Retina (tissue), 1 donor: ENCODE results near the gene HRH2.
A peak's percentile ranks its signal among the peaks of the same experiment; 100 is the strongest.

Source experiments
- DNase-seq: peaks from one replicate; pipeline ENCODE4 v3.0.0-alpha.2; 2016

Gene HRH2

DNA sequence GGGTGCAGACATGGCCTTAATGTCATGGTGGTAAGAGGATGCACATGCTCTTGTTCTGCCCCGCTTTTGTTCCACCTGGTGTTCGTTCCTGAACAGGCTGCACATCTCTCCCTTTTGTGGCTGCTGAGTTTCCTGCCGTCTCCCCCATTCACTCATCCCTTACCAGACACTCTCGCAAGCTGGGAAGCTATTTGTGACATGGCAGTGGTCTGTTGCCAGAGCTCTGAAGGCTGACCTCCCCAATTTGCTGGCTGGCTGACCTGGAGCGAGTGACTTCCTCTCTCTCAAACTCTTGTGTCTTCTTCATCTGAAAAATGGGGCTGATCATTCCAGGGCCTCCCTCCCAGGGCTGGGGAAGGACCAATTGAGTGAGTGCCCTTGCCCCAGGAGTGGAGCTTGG is 35.9 kb downstream of the HRH2 start:
- no peak for DNase-seq

DNA sequence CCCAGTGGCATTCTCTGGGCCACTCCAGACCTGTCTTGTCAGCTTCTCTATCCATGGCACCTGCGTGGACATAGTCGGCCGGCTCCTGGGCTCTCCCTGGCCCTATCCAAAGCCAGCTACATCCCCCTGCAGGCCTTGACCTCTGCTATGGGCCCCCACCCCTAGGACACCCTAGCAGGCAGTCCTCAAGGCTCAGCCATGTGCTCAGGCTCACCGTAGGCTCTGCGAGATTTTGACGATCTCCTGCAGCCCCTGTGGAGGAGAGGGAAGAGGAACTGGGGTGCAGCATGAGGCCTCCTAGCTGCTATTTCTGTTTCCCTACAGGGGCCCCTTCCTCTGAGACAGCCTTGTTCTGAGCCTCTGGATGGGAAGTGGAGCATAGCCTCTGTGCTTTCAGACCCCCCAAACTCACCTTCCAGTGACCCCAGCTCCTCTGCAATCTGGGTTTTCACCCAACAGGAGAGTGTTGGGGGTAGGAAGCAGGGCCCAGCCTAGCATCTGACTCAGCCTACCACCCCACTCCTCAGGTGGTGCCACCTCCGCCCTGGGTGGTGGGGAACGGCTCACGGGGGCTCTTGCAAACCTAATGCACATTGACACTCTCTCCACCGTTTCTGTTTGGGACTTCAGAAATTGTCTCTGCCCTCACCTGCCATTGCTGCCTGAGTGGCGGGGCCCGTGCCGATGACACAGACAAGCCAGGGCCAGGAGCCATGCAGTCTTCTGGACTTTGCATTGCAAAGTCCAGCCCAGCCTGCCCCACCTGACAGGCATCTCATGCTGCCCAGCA is 36.7 kb downstream of the HRH2 start:
- DNase-seq: no peak

DNA sequence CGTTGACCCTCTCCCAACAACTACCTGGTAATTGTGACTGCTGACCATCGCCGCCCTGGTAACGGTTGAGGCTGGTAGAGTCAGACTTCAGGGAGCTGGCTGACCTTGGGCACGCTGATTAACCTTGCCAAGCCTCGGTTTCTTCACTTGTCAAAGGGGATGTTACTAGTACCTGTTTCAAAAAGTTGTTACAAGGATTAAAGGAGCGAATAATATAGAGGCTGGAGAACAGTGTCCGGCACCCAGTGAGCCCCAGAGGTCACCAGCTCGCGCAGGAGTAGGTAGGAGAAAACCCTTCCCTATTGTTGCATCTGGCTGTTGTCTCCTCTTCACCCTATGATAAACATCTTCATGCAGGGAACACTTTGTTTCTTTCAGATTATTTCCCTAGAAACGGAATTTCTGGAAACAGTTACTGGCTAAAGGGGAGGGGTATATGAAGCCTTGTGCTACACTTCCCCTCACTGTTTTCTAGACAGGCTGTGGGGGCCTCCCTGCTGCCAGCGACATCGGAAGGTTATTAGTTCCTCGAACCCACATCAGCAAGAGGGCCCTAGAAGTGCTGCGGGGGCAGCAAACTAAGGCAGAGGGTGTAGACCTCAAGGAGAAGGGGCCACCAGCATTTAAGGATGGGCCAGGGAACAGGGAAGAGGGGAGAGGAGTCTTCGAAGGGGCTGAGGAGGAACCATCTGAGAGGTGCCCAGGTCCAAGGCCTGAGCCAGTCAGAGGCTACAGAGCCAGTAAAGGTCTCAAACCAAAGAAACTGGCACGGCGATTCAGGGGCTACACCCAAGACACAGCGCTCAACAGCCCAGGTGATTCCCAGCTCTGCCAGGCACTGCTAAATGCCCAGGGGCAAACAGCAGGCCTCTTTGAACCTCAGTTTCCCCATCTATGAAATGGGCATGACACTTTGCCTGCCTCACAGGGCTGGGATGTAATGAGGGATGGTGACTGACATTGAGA is 37.6 kb downstream of the HRH2 start:
- DNase-seq: no peak

DNA sequence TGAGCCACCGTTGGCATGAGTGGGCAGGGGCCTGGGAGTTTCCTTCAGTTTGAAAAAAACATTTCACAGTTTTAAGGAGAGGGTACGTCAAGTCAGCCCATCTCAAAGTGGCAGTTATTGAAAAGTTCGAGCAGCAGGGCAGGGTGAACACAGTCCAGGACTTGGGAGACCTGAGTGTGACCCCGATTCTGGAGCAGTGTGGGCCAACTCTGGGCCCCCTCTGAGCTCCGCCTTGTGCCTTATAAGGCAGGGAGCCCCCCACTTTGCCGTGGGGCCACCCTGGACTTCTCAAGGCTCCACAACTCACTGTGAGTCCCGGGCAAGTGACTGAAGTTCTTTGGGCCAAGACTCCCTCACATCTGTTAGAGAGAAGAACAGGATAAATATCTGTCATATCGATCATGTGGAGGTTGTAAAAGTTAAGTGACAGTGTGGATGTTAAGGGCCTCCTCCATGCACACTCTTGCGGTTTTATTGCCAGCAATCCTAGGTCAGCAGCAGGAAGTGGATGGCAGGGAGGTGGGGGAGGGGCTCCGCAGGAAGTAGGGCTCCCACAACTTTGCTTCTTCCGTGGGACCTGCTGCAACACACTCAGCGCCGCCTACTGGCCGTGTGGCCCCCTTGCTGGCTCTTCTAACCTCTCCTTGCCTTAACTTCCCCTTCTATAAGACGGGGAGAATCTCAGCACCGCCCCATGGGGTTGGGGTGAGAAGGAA is 38.4 kb downstream of the HRH2 start:
- DNase-seq: peak; percentile 32

DNA sequence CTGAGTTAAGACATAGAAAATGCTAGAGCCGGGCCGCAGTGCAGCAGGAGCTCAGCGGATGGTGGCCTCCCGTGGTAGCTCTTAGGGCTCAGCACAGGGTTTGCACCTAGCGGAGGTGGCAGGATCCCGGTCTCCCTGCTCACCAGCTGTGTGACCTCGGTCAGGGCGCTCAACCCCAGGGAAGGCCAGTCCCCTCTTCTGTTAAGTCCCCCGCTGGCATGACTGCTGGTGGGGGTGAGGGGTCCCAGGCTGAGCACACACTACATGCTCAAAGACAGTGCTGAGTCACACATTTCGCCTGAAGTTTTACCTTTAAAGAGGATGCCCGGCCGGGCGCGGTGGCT is 39.0 kb downstream of the HRH2 start:
- DNase-seq: no peak

DNA sequence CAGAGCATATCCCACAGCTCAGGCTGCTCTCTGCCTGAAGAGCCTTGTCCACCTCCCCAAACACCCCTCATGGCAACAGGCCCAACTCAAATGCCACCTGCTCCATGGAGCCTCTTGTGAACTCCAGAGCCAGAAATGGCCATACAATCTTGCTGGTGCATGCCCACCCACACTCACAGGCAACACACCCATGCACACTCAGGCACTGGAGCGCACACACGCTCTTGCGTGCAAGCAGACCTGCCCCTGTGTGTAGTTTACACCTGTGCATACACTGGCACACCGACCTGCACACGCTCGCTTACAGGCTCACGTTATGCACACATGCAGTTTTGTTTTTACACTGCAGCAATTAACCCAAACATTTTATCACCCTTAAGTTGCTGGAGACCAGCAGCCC is 40.0 kb downstream of the HRH2 start:
- DNase-seq: no peak

DNA sequence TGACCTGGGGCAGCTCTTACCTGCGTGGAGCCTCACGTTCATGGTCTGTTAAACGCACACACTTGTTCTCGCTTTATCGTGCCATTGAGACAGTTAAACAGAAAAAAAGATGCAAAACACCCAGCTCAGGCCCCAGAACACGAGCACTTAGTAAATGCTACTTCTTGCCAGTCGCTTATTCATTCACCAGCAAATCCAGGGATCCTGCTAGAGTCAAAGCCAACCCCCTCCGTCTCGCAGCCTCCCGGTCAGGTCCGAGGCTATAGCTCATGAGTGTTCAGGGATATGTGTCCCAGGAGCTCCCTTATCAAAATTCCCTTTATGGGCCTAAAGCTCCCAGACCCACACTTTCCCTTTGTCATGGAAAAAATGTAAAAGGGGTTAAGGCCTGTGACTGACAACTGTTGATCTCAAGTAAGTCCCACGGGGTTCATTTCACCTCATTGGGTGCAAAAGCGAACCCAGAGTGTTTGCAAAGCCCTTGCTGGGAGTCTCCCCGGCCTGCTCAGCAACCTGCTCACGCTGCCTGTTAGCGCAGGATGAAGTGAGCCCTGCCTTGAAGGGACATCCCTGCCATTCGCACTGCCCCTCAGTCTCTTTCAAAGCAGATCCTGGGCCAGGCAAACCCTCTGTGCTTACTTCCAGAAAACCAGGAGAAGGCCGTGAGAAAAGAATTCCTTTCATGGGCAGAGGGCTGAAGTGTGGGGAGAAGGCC is 40.7 kb downstream of the HRH2 start:
- DNase-seq: no peak

DNA sequence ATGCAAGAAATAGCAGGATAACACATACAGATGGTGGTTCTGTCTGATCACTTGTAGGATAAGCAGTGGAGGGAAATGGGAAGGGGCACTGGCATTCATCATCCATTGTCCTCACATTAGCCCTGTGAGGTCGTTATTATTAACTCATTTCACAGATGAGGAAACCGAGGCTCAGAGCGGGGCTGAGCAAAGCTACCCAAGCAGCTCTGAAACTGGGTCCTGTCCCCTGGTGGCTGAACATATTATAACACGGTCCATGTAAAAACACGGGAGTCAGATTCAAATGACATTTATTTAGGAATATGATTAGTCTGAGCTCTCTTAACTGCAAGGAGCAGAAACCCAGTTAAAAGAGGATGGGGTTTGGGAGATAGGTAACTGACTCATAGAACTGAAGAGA is 43.1 kb downstream of the HRH2 start:
- DNase-seq: no peak

DNA sequence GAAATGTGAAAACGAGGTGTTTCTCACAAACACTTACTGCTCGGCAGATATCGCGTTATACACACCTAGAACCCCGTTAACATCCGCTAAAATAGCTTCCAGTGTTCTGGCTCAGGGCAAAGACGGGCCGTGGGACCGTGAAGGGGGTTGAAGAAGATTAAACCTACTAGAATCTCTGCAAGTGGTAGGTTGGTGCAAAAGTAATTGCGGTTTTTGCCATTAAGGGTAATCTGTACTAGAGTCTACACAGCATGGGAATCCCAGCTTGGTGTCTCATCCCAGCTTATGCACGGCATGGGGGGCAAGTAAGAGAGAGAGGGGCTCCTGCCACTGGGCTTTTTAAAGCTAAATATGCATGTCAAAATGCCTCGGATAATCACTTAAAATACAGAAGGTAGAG is 43.9 kb downstream of the HRH2 start:
- DNase-seq: no peak

DNA sequence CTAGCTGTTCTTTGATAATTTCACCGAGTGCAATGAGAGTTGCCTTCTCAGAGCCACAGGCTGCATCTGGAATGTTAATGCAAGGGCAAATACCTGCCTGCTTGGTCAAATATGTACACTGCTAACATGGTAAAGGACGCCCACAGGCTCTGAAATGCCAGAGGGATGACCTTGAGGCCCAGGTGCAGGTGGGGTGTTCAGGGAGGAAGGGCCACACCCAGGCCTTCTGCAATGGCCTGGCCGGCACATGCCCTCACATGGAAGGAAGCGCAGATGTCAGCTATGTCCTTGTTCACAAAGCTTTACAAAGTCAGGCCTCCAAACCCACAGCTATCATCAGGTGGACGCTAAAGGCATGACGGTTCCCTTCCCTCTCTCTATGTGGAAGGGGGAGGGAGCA is 48.6 kb downstream of the HRH2 start:
- no peak for DNase-seq

DNA sequence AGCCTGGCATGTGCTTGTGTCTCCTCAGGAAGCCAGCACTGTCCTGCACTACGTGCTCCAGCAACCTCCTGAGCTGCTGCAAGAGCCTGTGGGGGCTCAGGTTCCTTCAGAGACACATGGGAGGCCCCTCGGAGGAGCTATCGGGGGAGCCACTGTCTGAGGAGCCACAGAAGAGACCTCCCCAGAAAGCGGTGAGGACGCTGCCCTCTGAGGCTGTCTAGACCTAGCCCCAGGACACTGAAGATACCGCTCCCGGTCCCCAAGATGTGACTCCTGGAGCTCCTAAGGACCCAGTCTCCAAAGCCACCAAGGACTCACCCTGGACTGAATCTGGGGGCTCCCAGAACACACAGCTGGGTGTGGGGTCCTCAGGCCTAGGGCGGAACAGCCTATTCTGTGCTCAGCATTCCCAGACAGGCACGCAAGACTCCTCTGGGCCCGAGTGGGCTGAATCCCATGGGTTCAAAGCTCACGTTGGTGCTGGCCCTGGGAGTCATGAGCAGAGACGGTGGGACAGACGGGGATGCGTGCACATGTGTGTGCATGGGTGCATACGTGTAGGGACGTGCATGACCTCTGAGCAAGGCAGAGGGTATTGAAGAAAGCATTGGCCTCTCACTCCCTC is 50.0 kb downstream of the HRH2 start:
- DNase-seq: no peak

DNA sequence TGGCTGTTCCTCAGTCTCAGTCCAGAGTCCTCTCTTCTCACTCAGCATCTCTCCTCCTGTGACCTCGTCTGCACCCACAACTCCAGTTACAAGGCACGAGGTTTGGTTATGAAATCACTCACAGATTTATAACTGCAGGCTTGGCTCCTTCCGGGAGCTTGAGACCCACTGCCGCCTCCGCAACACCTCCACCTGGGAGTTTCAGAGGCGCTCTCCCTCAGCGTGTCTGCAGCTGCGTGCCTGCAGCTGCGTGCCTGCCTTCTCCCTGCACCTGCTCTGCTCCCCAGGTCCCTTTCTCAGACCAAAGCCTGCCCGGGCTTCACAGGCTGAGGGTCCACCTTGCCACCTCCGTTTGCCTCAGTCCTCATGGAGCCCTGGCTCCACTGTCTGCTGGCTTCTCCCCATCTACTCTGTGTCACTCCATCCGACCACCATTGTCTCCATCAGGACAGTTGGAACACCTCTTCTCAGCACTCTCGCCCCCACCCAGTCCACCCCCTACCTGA is 51.5 kb downstream of the HRH2 start:
- no peak for DNase-seq

DNA sequence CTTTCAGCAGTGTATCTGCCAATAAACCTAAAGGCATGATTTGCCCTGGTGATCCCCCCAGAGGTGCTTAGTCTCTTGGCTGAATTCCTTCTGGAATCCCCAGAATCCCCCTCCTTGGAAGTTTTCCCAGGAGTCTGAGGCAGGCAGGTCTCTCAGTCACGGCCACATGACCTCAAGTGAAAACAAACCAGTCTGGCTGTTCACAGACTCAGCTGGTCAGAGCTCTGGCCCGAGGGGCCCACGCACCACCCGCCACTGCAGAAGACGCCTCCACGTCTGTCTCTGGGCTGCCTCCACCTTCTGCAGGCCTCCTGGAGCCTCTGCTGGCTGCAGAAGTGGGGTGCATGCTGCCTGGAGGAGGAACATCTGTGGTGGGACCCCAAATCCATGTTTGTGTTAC is 52.5 kb downstream of the HRH2 start:
- DNase-seq: no peak

DNA sequence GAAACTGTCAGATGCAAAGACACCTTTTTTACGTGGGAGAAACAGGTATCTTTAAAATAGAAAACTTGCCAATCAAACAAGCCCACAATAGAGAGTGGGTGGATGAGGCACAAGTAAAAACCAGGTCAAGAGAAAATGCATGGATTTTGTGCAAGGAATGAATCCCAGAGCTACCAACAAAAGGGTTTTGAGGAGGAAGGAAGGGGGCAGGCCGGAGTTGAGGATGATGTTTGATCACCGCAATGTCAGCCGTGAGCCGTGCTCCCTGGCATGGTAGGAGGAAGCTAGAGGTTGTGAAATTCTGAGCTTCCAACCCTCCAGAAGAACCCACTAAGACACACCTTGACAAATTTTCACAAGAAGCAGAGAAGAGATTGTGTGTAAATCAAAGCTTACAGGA is 53.2 kb downstream of the HRH2 start:
- DNase-seq: no peak

DNA sequence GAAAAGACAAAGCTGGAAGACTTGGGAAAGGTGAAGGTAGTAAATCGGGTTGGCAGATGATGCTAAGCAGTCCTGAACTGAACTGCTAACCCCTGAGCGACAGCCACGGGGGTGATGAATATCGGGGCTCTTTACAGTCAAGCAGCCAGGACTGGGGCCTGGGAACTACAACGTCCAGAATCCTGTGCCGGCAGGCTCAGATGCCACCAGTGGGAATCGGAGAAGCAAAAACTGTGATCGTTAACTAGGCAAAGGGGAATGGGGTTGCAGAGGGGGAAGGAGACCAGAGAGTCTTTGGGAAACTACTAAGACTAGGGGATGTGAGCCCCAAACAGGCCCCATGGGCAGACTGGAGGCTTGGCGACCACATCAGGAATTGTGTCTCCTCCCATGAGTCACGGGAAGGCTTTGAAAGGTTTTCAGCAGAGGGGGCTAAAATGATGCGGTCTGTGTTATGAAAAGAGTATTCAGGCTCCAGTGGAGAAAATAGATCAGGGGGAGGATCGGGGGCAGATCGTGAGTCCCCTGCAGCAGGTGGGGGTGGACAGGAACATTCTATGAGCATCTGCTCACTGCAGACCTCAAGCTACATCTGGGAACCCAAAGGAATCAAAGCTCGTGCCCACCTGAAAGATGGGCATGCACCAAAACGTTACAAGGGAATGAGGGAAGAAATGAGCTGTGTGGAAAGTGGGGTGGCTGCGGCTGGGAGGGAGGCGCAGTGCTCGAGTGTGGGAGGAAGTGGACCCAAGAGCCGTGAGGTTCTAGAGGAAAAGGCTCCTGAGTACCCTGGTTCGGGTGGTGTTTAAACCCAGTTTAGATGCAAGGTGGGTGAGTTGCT is 53.8 kb downstream of the HRH2 start:
- no peak for DNase-seq

DNA sequence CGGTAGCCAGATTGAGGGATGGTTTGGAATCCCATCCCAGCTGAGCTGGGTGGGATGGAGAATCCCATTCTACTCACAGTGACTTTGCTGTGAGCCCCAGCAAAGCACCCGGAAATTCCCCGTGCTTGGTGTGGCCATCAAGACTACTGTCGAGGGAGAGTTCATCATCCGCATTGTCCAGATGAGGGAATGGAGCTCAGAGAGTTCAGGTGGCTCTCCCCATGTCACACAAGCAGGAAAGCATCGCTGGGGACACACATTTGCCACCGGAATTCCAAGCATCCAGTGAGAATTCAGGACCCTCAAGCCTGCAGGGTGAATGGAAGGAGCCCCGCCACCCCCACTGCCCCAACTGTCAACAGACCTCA is 54.4 kb downstream of the HRH2 start:
- DNase-seq: no peak

DNA sequence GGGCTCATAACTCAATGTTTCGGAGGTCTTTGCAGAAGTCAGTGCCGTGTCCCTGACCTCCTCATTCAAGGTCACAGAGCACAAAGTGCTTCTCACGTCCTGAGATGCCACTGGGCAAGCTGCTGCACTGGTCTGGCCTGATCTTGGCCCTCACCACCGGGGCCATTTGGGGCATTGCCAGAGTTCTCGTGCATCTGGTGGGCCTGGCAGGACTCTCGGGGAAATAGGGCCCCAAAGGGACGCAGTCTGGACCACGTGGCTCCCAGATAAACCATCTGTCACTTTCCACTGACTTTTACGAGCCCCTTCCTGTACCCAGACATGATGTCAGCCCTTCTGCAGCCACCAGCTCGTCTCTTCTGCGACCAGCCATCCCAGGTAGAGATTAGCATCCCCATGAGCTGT is 54.8 kb downstream of the HRH2 start:
- no peak for DNase-seq

DNA sequence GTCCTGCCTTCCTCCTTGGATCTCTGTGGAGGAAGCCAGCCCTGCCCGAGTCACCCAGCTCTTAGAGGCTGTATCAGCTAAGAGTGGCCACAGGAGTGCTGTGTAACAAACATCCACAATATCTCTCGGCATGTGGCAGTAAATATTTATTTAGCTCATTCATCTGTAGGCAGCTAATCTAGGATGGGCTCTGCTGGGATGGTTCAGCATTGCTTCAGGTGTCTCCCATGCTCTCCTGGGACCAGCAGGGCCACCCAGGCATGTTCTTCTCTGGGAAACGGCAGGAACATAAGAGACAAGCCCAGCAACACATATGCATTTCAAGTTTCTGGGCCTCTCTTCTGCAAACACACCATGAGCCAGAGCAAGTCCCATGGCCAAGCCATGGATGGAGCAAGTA is 56.1 kb downstream of the HRH2 start:
- DNase-seq: no peak

DNA sequence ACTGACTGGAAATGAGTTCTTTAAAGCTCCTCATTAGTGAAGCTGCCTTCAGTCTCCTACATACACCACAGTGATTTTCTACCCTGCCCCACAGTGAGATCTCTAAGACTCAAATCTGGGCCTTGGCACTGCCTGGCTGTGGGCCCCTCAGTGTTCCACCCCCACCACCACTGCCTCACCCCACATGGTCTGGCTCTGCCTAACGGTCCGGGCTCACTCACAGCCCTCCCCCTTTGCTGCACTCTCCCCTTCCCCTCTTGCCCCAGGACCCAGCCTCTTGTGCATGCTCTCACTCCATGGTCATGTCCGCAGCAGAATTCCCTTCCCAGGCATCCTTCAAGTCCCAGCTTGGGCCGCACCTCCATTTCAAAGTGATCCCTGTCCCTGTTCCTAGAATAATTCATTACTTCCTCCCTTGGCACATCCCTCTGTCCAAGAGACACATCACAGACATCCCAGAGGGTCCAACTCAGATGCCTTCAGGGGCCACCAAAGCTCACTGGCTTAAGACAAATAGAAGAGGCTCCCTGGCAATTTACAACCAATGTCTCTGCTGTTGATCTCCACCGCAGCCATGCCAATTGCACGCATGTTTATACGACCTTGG is 56.7 kb downstream of the HRH2 start:
- no peak for DNase-seq

DNA sequence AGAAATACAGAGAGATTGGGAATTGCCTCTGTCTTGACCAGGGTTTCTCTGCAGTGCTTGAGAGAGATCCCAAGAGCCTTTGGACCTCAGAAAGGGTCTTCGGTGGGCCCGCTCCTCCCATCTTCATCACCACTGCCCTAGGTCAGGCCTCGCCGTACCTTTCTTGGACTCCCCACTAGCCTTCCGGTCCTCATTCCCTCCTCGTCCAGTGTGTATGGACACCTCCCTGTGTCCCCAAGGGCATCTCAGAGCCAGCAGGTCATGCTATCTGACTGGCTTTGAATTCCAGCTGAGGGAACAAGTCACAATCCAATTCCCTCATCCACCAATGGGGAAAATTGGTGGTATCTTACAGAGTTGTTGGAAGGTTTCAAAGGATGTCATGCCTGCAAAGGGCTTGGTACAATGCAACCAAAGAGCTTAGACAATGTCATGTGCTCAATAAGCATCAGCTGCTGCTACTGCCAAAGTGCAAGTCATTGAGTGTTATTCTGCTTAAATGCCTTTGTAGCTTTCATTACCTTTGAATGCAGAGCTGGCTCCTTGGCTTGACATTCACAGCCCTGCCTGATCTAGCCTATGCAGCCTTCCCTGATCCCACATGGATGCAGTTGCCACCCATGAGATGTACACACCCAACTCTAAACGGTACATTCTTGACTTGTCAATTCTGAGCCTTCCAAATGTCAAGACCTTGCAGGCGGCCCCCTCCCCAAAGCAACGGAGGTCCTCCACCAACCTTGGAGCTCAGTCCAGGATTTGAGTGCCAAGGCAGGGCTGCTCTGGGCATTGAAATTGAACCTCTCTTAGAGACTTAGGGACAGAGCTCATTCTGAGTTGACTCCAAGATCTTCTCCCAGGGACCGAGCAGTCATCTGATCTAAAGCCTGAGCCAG is 58.0 kb downstream of the HRH2 start:
- no peak for DNase-seq
